GM23338 (cell line): Measurements from ENCODE around the gene SAFB2. TPM values are rescaled to one million over a fixed set of nuclear protein-coding genes. Genes with fewer than 3 reads are reported as not detected.

Experiments used
- ATAC-seq: fragments of 200-7000 bp; cut with Tn5 transposase; 3 replicates; pipeline ENCODE4 v1.9.1; 2020
- DNase-seq: peaks from one replicate; pipeline ENCODE4 v3.0.0-alpha.2; 2015; ENCODE audit warnings: low spot score
- H2AFZ ChIP-seq: fragments of 200-600 bp; sonication (generic); 2 replicates; pipeline ENCODE4 v1.8.0; 2016; ENCODE audit warnings: antibody characterized with exemption, mild to moderate bottlenecking, moderate library complexity
- H3F3A ChIP-seq: fragments of 200-600 bp; sonication (generic); replicated peaks from 2 replicates; pipeline ENCODE4 v1.8.0; 2017; ENCODE audit warnings: antibody characterized with exemption, mixed run types, low read depth
- H3K27ac ChIP-seq: fragments of 200-600 bp; sonication (generic); 2 replicates; pipeline ENCODE4 v1.6.1; 2016; ENCODE audit warnings: low read depth
- H3K27me3 ChIP-seq: fragments of 200-600 bp; sonication (generic); 2 replicates; pipeline ENCODE4 v1.8.0; 2016; ENCODE audit warnings: mild to moderate bottlenecking, mixed run types, moderate library complexity; ENCODE audit not compliant: insufficient read depth
- H3K36me3 ChIP-seq: fragments of 200-600 bp; sonication (generic); 2 replicates; pipeline ENCODE4 v1.8.0; 2016; ENCODE audit warnings: mild to moderate bottlenecking; ENCODE audit not compliant: insufficient read depth
- H3K4me1 ChIP-seq: fragments of 200-600 bp; sonication (generic); 2 replicates; pipeline ENCODE4 v1.8.0; 2016; ENCODE audit warnings: mild to moderate bottlenecking, moderate library complexity; ENCODE audit not compliant: insufficient read depth
- H3K4me2 ChIP-seq: fragments of 200-600 bp; sonication (generic); 2 replicates; pipeline ENCODE4 v1.7.1; 2017; ENCODE audit warnings: mixed run types
- H3K4me3 ChIP-seq: fragments of 200-600 bp; sonication (generic); 2 replicates; pipeline ENCODE4 v1.6.1; 2016; ENCODE audit warnings: mixed run types
- H3K79me2 ChIP-seq: fragments of 200-600 bp; sonication (generic); replicated peaks from 2 replicates; pipeline ENCODE4 v1.8.0; 2017; ENCODE audit warnings: mild to moderate bottlenecking; ENCODE audit not compliant: insufficient read depth
- H3K9me2 ChIP-seq: fragments of 200-600 bp; sonication (generic); 2 replicates; pipeline ENCODE4 v1.8.0; 2017; ENCODE audit not compliant: insufficient read depth
- H4K20me1 ChIP-seq: fragments of 200-600 bp; sonication (generic); replicated peaks from 2 replicates; pipeline ENCODE4 v1.8.0; 2017; ENCODE audit warnings: mild to moderate bottlenecking; ENCODE audit not compliant: insufficient read depth
- H3K27ac Mint-ChIP-seq: 2 replicates; pipeline ENCODE4 v1.8.0; 2020; ENCODE audit warnings: inconsistent platforms, mild to moderate bottlenecking, moderate library complexity, mixed read lengths
- H3K27me3 Mint-ChIP-seq: 3 replicates; pipeline ENCODE4 v1.8.0; 2022; ENCODE audit warnings: low read depth, mild to moderate bottlenecking, moderate library complexity, mixed read lengths, inconsistent platforms; ENCODE audit not compliant: insufficient read depth, poor library complexity
- H3K36me3 Mint-ChIP-seq: 3 replicates; pipeline ENCODE4 v1.8.0; 2021; ENCODE audit warnings: low read depth, mild to moderate bottlenecking, inconsistent platforms, moderate library complexity, mixed read lengths
- H3K4me1 Mint-ChIP-seq: 3 replicates; pipeline ENCODE4 v1.8.0; 2020; ENCODE audit warnings: mild to moderate bottlenecking, inconsistent platforms, mixed read lengths
- H3K4me3 Mint-ChIP-seq: 3 replicates; pipeline ENCODE4 v1.8.0; 2021; ENCODE audit warnings: moderate library complexity, mild to moderate bottlenecking, inconsistent platforms, mixed read lengths
- H3K9me3 Mint-ChIP-seq: 3 replicates; pipeline ENCODE4 v1.8.0; 2020; ENCODE audit warnings: moderate library complexity, mild to moderate bottlenecking, inconsistent platforms, mixed read lengths
- CREB1 ChIP-seq: fragments of 250-450 bp; sonication (Bioruptor Pico); IDR thresholded peaks from 2 replicates; pipeline ENCODE4 v1.5.0; 2020; ENCODE audit warnings: low read depth, mild to moderate bottlenecking, moderate library complexity
- CTCF ChIP-seq, 2 experiments: fragments of 200-600 bp in 1 of 2; sonication (generic) in 1 of 2; conservative IDR thresholded peaks; 2 replicates each; pipeline versions ENCODE4 v1.5.1 to v1.6.1; 2016 to 2017; ENCODE audit warnings: antibody characterized with exemption in 2 of 2, low read depth in 2 of 2, mild to moderate bottlenecking in 2 of 2, moderate library complexity in 1 of 2
- ETS1 ChIP-seq: IDR thresholded peaks from 2 replicates; pipeline ENCODE4 v1.6.1; 2016; ENCODE audit warnings: antibody characterized with exemption
- EZH2 ChIP-seq: fragments of 200-600 bp; sonication (generic); IDR thresholded peaks from one replicate; pipeline ENCODE4 v1.8.0; 2017; ENCODE audit warnings: antibody characterized with exemption, mild to moderate bottlenecking, low read depth; ENCODE audit not compliant: unreplicated experiment
- EZH2phosphoT487 ChIP-seq: fragments of 200-600 bp; sonication (generic); IDR thresholded peaks from one replicate; pipeline ENCODE4 v1.8.1; 2018; ENCODE audit warnings: antibody characterized with exemption; ENCODE audit not compliant: unreplicated experiment
- JUNB ChIP-seq: IDR thresholded peaks from one replicate; pipeline ENCODE4 v1.6.1; 2016; ENCODE audit warnings: antibody characterized with exemption; ENCODE audit not compliant: unreplicated experiment
- NANOG ChIP-seq: IDR thresholded peaks from 2 replicates; pipeline ENCODE4 v1.6.1; 2016; ENCODE audit warnings: antibody characterized with exemption, borderline replicate concordance
- POLR2AphosphoS5 ChIP-seq: IDR thresholded peaks from 2 replicates; pipeline ENCODE4 v1.6.1; 2016; ENCODE audit warnings: antibody characterized with exemption, low read depth
- REST ChIP-seq: IDR thresholded peaks from one replicate; pipeline ENCODE4 v1.6.1; 2018; ENCODE audit warnings: antibody characterized with exemption; ENCODE audit not compliant: unreplicated experiment
- STAT1 ChIP-seq: IDR thresholded peaks from one replicate; pipeline ENCODE4 v1.6.1; 2016; ENCODE audit warnings: antibody characterized with exemption; ENCODE audit not compliant: unreplicated experiment
- ZNF114 ChIP-seq: fragments of 250-450 bp; sonication (Bioruptor Pico); IDR thresholded peaks from 2 replicates; pipeline ENCODE4 v1.5.0; 2020; ENCODE audit warnings: mild to moderate bottlenecking, moderate library complexity
- ZNF331 ChIP-seq: fragments of 250-450 bp; sonication (Bioruptor Pico); IDR thresholded peaks from 2 replicates; pipeline ENCODE4 v1.5.0; 2020; ENCODE audit warnings: low read depth, mild to moderate bottlenecking, moderate library complexity
- ZNF462 ChIP-seq: fragments of 250-450 bp; sonication (Bioruptor Pico); IDR thresholded peaks from 2 replicates; pipeline ENCODE4 v1.5.0; 2020; ENCODE audit warnings: mild to moderate bottlenecking, moderate library complexity
- polyA plus RNA-seq: library from polyadenylated mRNA; unstranded; fragments of >200 nt; fragmentation: Nextera tagmentation; extraction: Ambion mirVana; gene quantifications from 2 replicates; pipeline ENCODE4 v1.2.1, GENCODE V29; 2016
- total RNA-seq: library from RNA; depleted of rRNA; stranded (reverse); fragments of >200 nt; shearing (Covaris generic); gene quantifications from 2 replicates; pipeline ENCODE4 v1.2.3, GENCODE V29; 2014

SAFB2 gene
- total and polyA plus RNA-seq, 2 experiments from 2014 or later: 37.7 to 102 TPM

GRCh38 chr19:5587071-5587455 lies 35.5 kb downstream of the SAFB2 start:
- Mint-ChIP-seq H3K4me1 (peaks cover 39% of the 10 kb centered on the region), H3K36me3 (peaks cover 44% of the 10 kb centered on the region), H3K27ac (no peak overlapping the region), H3K4me3 (no peak overlapping the region; the same call in 2 of the 3 replicates), H3K27me3 (peaks cover 9% of the 10 kb centered on the region), H3K9me3 (no peaks in the 10 kb centered on the region; the same call in 2 of the 3 replicates)
- no peaks in the 10 kb centered on the region for H3K9me2 ChIP-seq
- H3K4me3 ChIP-seq: no peak overlapping the region
- ATAC-seq (no peak), DNase-seq (no peak)
- H2AFZ ChIP-seq: no peak overlapping the region
- H3K79me2 ChIP-seq: no peaks in the 10 kb centered on the region; the same call in 1 of the 2 replicates
- no peaks in the 10 kb centered on the region for H3K27me3 ChIP-seq
- H3K27ac ChIP-seq: 0 out of 2 replicates have a peak overlapping the region, but pooled peaks have one; percentile 86
- TF ChIP-seq ETS1: no peak
- no peak for TF ChIP-seq ZNF114 (CRISPR knock-in tag)
- TF ChIP-seq STAT1: no peak
- TF ChIP-seq EZH2phosphoT487: no peak
- no peak for TF ChIP-seq NANOG
- no peak for TF ChIP-seq ZNF331 (CRISPR knock-in tag)
- TF ChIP-seq ZNF462: no peak
- TF ChIP-seq REST: no peak
- TF ChIP-seq EZH2: no peak
- TF ChIP-seq JUNB: no peak
- TF ChIP-seq POLR2AphosphoS5: no peak
- TF ChIP-seq CTCF (conservative IDR thresholded peaks at IDR 0.05; ENCODE audit: low read depth in 2 of 2): no peak
- no peak for TF ChIP-seq CREB1
- peaks cover 14% of the 10 kb centered on the region; the same call in 1 of the 2 replicates for H3K4me1 ChIP-seq
- H3K36me3 ChIP-seq: peaks cover 10% of the 10 kb centered on the region
- H4K20me1 ChIP-seq: peaks cover 3% of the 10 kb centered on the region; the same call in 1 of the 2 replicates
- H3F3A ChIP-seq: peaks cover 8% of the 10 kb centered on the region
- no peak overlapping the region for H3K4me2 ChIP-seq
